ENCODE data around the gene ASXL3.

ASXL3 gene

GRCh38 chr18:33560686-33561370 is 17.2 kb upstream of the ASXL3 start:
- no peak for TF ChIP-seq SPI1 (IDR thresholded peaks at IDR 0.05; ENCODE audit: borderline replicate concordance, low read depth)
- no peak for TF ChIP-seq POLR2AphosphoS5 (IDR thresholded peaks at IDR 0.05; ENCODE audit: low read depth)
- no peak for TF ChIP-seq GABPA (IDR thresholded peaks at IDR 0.05; ENCODE audit: low read depth)
- no peak for TF ChIP-seq REST (IDR thresholded peaks at IDR 0.05; ENCODE audit: insufficient replicate concordance, low read depth)
- TF ChIP-seq, protein P1, sequence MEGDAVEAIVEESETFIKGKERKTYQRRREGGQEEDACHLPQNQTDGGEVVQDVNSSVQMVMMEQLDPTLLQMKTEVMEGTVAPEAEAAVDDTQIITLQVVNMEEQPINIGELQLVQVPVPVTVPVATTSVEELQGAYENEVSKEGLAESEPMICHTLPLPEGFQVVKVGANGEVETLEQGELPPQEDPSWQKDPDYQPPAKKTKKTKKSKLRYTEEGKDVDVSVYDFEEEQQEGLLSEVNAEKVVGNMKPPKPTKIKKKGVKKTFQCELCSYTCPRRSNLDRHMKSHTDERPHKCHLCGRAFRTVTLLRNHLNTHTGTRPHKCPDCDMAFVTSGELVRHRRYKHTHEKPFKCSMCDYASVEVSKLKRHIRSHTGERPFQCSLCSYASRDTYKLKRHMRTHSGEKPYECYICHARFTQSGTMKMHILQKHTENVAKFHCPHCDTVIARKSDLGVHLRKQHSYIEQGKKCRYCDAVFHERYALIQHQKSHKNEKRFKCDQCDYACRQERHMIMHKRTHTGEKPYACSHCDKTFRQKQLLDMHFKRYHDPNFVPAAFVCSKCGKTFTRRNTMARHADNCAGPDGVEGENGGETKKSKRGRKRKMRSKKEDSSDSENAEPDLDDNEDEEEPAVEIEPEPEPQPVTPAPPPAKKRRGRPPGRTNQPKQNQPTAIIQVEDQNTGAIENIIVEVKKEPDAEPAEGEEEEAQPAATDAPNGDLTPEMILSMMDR (IDR thresholded peaks at IDR 0.05; ENCODE audit: insufficient read depth, low read length): no peak
- Histone ChIP-seq H3K27me3 (ENCODE audit: insufficient read depth, poor library complexity, severe bottlenecking) (no peaks in the 10 kb centered on the region), H3K4me3 (replicated peaks; ENCODE audit: insufficient read depth, low read length) (no peak overlapping the region), H3K27ac (replicated peaks) (no peak overlapping the region)
- no peak for DNase-seq (ENCODE audit: low read depth in 1 of 2, low spot score in 1 of 2)

DNA sequence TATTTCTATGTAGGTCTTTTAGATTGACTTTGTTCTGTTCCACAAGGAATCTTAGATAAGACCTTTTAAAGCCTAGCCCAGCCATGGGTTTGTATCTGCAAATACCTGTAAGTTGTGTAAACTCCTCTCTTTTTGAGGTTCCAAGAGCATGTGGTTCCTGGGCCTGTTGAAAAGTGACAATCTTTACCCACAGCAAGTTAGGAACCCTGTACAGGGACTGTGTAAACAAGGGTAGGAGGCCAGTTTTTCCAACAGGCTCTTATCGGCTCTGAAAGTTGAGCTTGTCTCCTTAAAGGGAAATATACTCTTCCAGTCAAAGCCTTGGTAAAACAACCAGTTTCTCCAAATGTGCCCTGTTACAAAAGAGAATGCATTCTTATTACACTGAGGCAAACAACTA is 15.3 kb upstream of the ASXL3 start:
- H3K27me3 ChIP-seq (ENCODE audit: insufficient read depth, poor library complexity, severe bottlenecking): no peaks in the 10 kb centered on the region
- H3K27ac ChIP-seq (replicated peaks): no peak overlapping the region
- no peak overlapping the region for H3K4me3 ChIP-seq (replicated peaks; ENCODE audit: insufficient read depth, low read length)
- DNase-seq (ENCODE audit: low read depth in 1 of 2, low spot score in 1 of 2): no peak
- TF ChIP-seq GABPA (IDR thresholded peaks at IDR 0.05; ENCODE audit: low read depth) (no peak), SPI1 (IDR thresholded peaks at IDR 0.05; ENCODE audit: borderline replicate concordance, low read depth) (no peak)

- no peak for TF ChIP-seq GABPA (IDR thresholded peaks at IDR 0.05; ENCODE audit: low read depth)
- no peak for TF ChIP-seq POLR2AphosphoS5 (IDR thresholded peaks at IDR 0.05; ENCODE audit: low read depth)
- TF ChIP-seq, protein P1 (IDR thresholded peaks at IDR 0.05; ENCODE audit: insufficient read depth, low read length): no peak
- no peak for TF ChIP-seq REST (IDR thresholded peaks at IDR 0.05; ENCODE audit: insufficient replicate concordance, low read depth)
- TF ChIP-seq SPI1 (IDR thresholded peaks at IDR 0.05; ENCODE audit: borderline replicate concordance, low read depth): no peak
Observed at GRCh38 chr18:33567705-33568104, 10.3 kb upstream of the ASXL3 start.

DNA sequence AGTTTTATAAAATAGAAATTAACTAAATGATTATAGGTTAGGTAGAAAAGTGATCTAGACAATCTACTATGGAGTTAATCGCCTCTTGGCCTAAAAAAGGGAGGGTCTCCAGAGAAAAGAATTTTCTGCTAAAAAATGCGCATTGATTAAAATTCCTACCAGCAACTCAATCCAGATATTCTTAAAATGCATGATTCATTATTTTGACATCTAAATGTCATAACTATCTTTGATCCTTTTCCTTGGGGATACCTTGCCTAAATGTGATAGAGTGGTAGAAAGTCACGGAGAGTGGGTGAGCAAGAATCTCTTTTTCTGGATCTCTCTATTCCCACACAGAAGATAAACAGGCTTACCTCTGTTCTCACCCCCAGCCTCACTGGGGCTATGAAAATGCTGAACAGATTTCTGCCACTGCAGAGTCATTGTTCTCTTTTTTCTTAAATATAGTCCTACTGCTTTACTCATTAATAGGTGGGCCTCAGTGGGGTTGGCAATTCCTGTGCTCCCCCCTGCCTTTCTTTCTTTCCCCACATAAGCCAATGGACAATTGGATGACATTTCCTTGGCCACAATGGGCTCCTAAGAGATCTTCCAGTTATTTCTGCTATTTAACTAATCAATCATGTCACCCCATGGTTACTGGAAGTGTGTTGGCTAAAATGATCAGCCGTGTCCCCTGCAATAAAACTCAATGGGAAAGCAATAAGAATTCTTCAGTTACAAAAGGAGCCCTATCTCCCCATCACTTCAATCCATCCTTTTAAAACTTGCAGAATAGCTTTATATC is 5.8 kb upstream of the ASXL3 start:
- H3K4me3 ChIP-seq (replicated peaks; ENCODE audit: insufficient read depth, low read length): no peak overlapping the region
- no peak for DNase-seq (ENCODE audit: low read depth in 1 of 2, low spot score in 1 of 2)
- H3K27me3 ChIP-seq (ENCODE audit: insufficient read depth, poor library complexity, severe bottlenecking): peaks cover 16% of the 10 kb centered on the region
- TF ChIP-seq POLR2AphosphoS5 (IDR thresholded peaks at IDR 0.05; ENCODE audit: low read depth): no peak
- TF ChIP-seq SPI1 (IDR thresholded peaks at IDR 0.05; ENCODE audit: borderline replicate concordance, low read depth): no peak
- TF ChIP-seq, protein P1 (IDR thresholded peaks at IDR 0.05; ENCODE audit: insufficient read depth, low read length): no peak
- TF ChIP-seq REST (IDR thresholded peaks at IDR 0.05; ENCODE audit: insufficient replicate concordance, low read depth): no peak
- TF ChIP-seq GABPA (IDR thresholded peaks at IDR 0.05; ENCODE audit: low read depth): no peak
- no peak overlapping the region for H3K27ac ChIP-seq (replicated peaks)

More at GRCh38 chr18:33567705-33568104, 10.3 kb upstream of the ASXL3 start:
- Histone ChIP-seq H3K4me3 (replicated peaks; ENCODE audit: insufficient read depth, low read length) (no peak overlapping the region), H3K27me3 (ENCODE audit: insufficient read depth, poor library complexity, severe bottlenecking) (no peaks in the 10 kb centered on the region), H3K27ac (replicated peaks) (no peak overlapping the region)
- DNase-seq (ENCODE audit: low read depth in 1 of 2, low spot score in 1 of 2): no peak
